Kidney epithelial cell (primary cell): Measurements from ENCODE around the gene MIF. TPM values are rescaled to one million over a fixed set of nuclear protein-coding genes. Genes with fewer than 3 reads are reported as not detected.
"Not testable (repeated sequence)": the region's sequence is repeated elsewhere in the genome, so short reads cannot be mapped to it uniquely, and the experiment has no call there.

Experiments
- DNase-seq: peaks from one replicate; pipeline ENCODE4 v3.0.0-alpha.2; 2010; ENCODE audit warnings: low read depth
- H3K27me3 ChIP-seq: 2 replicates; pipeline ENCODE4 v1.6.0; 2011; ENCODE audit warnings: low read length; ENCODE audit not compliant: control insufficient read depth, insufficient read depth
- H3K36me3 ChIP-seq: 2 replicates; pipeline ENCODE4 v1.5.1; 2011; ENCODE audit warnings: low read length; ENCODE audit not compliant: control insufficient read depth, insufficient read depth
- H3K4me3 ChIP-seq: 2 replicates; pipeline ENCODE4 v1.5.1; 2011; ENCODE audit warnings: low read depth, mild to moderate bottlenecking, control low read depth, low read length
- CTCF ChIP-seq: IDR thresholded peaks from 2 replicates; pipeline ENCODE4 v1.5.1; 2011; ENCODE audit warnings: mild to moderate bottlenecking, moderate library complexity, low read length, control low read depth, inconsistent platforms; ENCODE audit not compliant: insufficient read depth, poor library complexity, severe bottlenecking
- total RNA-seq: library from RNA; depleted of rRNA; stranded (reverse); fragments of >200 nt; gene quantifications from 2 replicates; pipeline ENCODE4 v1.2.3, GENCODE V29; 2015

Gene MIF
- total RNA-seq, 1 donor from 2014 or later: 606 TPM

GRCh38 chr22:23922921-23923320 is 28.7 kb downstream of the MIF start:
- H3K4me3 ChIP-seq: no peak overlapping the region
- no peaks in the 10 kb centered on the region for H3K27me3 ChIP-seq
- no peak for TF ChIP-seq CTCF
- H3K36me3 ChIP-seq: no peaks in the 10 kb centered on the region
- DNase-seq: no peak

- no peak overlapping the region for H3K4me3 ChIP-seq
- H3K27me3 ChIP-seq: no peaks in the 10 kb centered on the region
- H3K36me3 ChIP-seq: no peaks in the 10 kb centered on the region
- no peak for DNase-seq
- TF ChIP-seq CTCF: no peak
Measured at GRCh38 chr22:23925020-23925606, 30.9 kb downstream of the MIF start.

- no peak for TF ChIP-seq CTCF
- no peaks in the 10 kb centered on the region for H3K36me3 ChIP-seq
- H3K4me3 ChIP-seq: no peak overlapping the region
- H3K27me3 ChIP-seq: no peaks in the 10 kb centered on the region
- no peak for DNase-seq
Measured at GRCh38 chr22:23926561-23926960, 32.4 kb downstream of the MIF start.

GRCh38 chr22:23938328-23939016 is 44.3 kb downstream of the MIF start:
- Histone ChIP-seq H3K4me3 (no peak overlapping the region), H3K36me3 (no peaks in the 10 kb centered on the region), H3K27me3 (no peaks in the 10 kb centered on the region)
- no peak for TF ChIP-seq CTCF
- DNase-seq: no peak

- no peak for TF ChIP-seq CTCF
- no peak for DNase-seq
- Histone ChIP-seq H3K4me3 (no peak overlapping the region), H3K36me3 (no peaks in the 10 kb centered on the region), H3K27me3 (no peaks in the 10 kb centered on the region)
Measured at GRCh38 chr22:23939017-23939357, 44.8 kb downstream of the MIF start.

GRCh38 chr22:23940166-23940565 is 46.0 kb downstream of the MIF start:
- H3K36me3 ChIP-seq, H3K27me3 ChIP-seq, DNase-seq, H3K4me3 ChIP-seq: not testable (repeated sequence)

Other genes with a start within 250 kb of the MIF start
- gene RGL4, start 203.4 kb upstream of the MIF start, total RNA-seq: not detected in 2 replicates
- 4.1 and 4.7 TPM in 2 replicates for gene ZNF70, start 143.3 kb upstream of the MIF start, total RNA-seq
- not detected in 2 replicates for gene VPREB3, start 140.0 kb upstream of the MIF start, total RNA-seq
- 0.34 TPM in 1 of 2 replicates, not detected in the other for gene C22orf15, start 131.4 kb upstream of the MIF start, total RNA-seq
- 13.5 and 21.0 TPM in 2 replicates for gene CHCHD10, start 126.4 kb upstream of the MIF start, total RNA-seq
- gene MMP11, start 121.5 kb upstream of the MIF start, total RNA-seq: 41.9 and 48.9 TPM in 2 replicates
- 163 and 168 TPM in 2 replicates for gene SMARCB1, start 107.4 kb upstream of the MIF start, total RNA-seq
- 0.54 and 2.3 TPM in 2 replicates for gene DERL3, start 55.4 kb upstream of the MIF start, total RNA-seq
- gene SLC2A11, start 36.5 kb upstream of the MIF start, total RNA-seq: 22.4 and 28.4 TPM in 2 replicates
- 3.4 and 3.8 TPM in 2 replicates for gene GSTT2B, start 66.8 kb downstream of the MIF start, total RNA-seq
- 0.75 and 1.2 TPM in 2 replicates for gene DDTL, start 72.5 kb downstream of the MIF start, total RNA-seq
- 123 and 126 TPM in 2 replicates for gene DDT, start 80.1 kb downstream of the MIF start, total RNA-seq
- 0.50 and 1.2 TPM in 2 replicates for gene GSTT2, start 85.8 kb downstream of the MIF start, total RNA-seq
- gene GSTT4, start 111.1 kb downstream of the MIF start, total RNA-seq: not detected in 2 replicates
- 25.6 and 31.4 TPM in 2 replicates for gene CABIN1, start 116.9 kb downstream of the MIF start, total RNA-seq